Measurements from ENCODE around the gene ACAA1.
"Not testable (repeated sequence)": the region's sequence is repeated elsewhere in the genome, so short reads cannot be mapped to it uniquely, and the experiment has no call there.

Gene ACAA1

DNA sequence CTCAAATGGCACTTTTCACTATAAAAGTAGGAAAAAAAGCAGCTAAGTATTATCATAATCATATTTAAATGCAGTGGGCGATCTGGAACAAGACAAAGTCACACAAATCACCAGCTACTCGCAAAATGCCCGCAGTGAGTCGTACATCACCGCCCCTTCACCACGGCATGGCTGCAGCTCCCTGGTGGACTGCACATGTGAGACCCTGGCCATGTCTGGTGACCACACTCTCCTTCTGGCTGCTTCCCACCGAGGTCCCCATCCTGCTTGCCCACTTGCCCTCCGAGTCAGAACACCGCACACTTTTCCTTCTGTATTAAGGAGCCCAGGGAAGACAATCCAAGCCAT lies 38.6 kb downstream of the ACAA1 start:
- DNase-seq: no peak

DNA sequence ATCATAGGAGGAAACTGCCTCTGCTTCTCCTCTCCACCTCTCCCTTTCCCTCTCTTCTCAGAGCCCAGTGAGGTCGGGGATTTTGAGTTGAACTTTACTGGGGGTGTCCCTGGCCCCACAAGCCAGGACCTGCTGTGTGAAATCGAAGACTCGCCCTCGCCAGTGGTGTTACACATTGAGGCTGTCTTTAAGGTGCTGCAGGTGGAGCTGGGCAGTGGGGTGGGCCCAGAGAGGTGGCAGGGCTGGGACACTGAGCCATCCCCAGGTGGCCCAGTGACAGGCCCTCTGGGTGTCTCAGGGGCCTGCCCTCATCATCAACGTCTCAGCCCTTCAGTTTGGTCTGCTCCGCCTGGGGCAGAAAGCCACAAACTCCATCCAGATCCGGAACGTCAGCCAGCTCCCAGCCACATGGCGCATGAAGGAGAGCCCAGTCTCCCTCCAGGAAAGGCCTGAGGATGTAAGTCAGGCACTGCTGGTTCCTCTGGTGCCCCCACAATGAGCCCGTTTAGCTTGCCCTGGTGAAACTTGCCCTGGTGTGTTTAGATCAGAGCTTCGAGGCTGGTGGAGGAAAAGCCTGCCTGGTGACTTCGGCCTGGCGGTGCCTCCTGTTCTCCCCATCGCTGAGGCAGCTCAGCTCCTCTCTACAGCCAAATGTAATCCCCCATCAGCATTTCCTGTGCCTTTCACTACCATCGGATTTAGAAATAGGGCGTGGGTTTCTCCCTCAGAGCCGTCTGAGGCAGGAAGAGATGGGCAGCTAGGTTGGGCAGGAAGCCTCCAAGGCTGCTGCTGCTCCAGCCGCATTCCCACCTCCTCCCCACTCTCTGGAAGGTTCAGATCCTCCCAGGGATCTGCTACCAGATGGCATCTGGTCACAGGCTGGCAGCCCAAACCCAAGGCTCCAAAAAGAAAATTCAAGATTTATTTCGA lies 39.2 kb downstream of the ACAA1 start:
- DNase-seq: no peak

DNA sequence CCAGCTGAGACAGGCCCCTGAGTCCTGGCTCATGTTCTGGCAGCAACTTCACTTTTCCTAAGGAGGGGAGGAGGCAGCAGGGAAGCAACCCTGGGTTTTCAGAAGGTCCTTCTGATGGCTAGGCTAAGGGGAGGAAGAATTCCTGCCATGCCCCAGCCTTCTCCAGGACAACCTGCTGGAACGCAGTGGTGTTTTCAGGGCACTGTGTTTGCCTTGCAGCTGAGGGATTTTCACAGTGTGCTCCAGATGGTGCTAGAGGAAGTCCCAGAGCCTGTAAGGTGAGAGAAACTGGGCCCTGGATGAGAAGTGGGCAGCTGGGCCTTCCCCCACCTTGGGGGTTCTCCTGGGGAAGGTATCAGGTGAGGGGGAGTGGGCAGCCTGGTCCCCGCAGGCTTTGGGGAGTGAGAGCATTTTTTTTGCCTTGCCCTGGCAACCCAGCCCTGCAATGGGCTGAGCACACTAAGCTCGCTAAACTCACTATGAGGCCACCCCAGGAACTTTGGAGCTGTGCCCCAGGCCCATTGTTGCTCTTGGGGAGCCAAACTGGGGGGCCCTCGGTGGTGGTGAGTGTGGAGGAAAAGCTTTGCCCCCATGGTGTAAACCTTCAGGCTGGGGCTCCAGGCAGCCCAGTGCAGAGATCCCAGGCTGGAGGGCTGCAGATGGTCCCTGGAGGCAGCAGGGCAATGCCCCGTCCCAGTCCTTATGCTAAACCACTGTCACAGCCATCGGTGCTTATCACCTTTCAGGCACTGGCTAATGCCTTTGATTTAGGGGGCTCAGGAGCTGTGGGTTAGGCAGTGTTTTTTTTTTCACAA lies 41.1 kb downstream of the ACAA1 start:
- no peak for DNase-seq

DNA sequence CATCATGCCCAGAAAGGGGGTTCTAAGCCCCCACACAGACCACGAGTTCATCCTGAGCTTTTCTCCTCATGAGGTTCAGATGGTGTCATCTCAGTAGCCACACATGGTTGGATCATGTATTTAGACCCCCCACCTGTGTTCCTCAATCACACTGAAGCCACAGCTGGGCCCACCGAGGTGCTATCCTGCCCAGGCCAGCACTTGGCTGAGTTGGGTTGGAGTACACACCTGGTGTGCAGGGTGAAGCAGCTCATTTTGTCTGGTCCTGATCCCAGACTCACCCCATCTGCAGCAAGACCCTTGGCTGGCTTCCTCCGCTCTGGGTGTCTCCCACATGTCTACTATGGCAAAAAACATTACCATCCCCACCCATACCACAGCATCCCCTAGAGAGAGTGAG lies 41.9 kb downstream of the ACAA1 start:
- DNase-seq: no peak

DNA sequence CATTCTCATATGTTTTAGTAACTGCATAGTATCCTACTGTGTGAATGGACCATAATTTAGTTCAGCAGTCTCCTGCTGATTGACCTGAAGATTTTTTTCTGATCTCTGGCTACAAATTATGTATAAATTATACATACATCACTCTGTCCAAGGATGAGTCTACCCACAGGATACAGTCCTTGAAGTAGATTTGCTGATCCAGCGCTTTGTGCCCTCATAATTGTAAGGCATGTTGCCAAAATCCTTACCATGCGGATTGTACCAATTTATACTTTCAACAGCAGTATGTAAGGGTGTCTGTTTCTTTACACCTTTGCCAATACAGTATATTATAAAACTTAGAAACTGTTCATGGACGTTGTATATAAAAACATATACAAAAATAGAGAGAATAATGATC lies 46.5 kb downstream of the ACAA1 start:
- DNase-seq: no peak

DNA sequence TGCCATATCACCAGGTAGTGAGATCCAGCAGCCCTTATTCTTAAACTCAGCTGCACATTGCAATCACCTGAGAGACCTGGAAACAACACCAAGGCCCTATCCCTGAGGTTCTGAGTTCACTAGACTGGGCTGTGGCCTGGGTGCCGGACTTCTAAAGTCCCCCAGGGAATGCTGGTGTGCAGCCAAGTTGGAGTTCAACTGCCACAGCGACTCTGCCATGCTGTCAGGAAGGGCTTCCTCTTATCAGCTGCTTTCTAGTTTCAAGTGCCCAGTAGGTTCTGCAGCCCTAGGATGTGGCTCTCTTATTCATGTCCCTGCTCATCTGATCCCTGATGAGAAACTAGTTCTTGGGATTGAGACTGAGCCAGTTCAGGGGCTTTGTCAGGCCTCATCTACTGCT lies 47.8 kb downstream of the ACAA1 start:
- DNase-seq: no peak

DNA sequence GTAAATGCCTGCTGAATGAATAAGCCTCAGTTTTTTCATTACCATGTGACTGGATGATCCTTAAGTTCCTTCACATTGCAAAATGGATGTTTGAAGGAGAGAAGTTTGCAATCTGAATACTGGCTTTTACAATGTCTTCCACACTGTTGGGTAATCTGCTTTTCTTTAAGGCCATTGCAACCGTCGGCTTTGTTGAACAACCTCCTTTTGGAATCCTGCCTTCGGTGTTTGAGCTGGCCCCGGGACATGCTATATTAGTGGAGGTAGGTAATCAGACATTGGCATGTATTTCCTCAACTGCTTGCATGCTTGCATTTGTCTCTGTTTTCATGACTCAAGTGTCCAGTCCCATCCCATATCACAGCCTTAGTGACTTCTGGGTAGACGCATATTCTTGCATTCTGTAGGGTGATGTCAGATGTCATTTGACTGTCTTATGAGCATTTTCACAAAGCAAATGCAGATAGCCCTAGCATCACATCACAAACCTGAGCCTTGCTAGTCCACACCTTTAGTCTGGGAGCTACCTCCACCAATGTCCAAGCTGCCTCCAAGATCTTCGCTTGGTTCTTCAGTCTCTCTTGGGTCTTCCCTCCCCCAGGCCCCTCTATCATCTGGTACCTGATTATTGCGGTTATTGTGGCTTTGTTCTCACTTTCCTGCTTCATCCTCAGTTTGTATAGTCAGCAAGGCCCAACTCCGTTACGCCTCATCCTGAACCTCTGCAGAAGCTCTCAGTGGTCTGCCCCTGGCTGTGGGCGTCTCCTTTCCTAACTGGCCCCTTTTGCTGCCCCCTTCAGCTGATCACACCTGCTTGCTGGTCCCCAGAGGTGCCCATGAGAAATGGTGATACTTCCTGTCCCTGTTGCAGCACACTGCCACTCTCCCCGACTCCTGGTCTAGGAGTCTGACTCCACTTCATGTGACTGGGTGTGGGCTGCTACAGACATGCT lies 48.5 kb downstream of the ACAA1 start:
- DNase-seq: no peak

DNA sequence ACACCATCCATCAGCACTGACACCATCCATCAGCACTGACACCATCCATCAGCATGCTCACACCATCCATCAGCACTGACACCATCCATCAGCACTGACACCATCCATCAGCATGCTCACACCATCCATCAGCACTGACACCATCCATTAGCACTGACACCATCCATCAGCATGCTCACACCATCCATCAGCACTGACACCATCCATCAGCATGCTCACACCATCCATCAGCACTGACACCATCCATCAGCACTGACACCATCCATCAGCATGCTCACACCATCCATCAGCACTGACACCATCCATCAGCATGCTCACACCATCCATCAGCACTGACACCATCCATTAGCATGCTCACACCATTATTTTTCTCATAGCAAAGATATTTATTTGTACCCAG lies 49.6 kb downstream of the ACAA1 start:
- not testable (repeated sequence) for DNase-seq

DNA sequence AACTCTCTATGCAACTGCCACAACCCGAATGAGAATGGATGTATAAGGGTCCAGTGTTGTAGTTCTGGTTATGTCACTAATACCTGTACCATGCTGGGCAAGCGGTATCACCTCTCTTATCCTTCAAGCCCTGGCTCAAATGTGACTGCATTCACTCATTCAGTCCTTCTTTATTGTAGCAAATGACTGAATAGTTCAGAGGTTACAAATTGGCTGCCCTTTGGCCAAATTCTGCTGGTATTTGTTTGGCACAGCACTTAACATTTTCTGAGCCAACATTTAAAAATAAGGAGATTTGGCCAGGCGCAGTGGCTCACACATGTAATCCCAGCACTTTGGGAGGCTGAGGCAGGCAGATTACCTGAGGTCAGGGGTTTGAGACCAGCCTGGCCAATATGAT lies 50.4 kb downstream of the ACAA1 start:
- DNase-seq: no peak

DNA sequence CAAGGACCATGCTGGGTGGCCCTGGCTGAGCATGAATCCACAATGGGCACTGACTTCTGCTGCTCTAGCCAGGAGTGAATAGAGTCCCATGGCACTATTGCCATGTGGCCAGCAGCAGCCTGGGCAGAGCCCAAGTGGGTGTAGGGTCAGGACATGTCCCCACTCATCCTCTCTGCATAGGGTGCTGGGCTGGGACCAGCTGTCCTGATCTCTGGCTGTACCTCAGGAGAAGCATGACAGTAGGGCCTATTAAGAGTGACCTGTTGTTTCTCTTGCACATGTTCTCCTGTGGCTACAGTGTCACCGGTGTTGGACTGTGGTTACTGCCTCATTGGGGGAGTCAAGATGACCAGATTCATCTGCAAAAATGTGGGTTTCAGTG lies 51.0 kb downstream of the ACAA1 start:
- DNase-seq: no peak

DNA sequence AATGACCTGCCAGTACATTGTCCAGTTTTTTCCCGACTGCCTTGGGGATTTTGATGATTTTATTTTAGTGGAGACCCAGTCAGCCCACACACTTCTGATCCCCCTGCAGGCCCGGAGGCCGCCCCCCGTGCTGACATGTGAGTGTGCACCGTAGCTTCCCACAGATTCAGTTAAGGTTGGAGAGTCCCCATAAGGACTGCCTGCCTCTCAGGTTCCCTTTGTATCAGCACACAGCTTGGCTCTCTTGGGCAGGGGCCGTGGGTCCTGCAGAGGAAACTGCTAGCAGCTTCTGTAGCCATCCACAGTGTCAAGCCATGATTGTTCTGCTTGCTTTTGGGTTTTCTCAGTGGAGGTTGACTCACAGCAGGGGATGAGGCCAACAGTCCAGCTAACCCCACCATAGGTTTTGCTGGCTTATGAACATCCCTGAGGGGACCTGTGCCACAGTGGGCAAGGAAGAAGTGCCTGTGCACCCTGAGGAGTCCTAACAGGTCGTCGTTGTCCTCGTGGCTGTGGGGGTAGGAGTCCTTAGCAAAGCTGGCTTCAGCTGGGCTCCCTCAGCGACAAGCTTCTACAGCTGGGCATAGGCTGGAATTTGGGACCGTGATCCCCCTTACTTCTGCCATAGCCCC lies 51.5 kb downstream of the ACAA1 start:
- no peak for DNase-seq

DNA sequence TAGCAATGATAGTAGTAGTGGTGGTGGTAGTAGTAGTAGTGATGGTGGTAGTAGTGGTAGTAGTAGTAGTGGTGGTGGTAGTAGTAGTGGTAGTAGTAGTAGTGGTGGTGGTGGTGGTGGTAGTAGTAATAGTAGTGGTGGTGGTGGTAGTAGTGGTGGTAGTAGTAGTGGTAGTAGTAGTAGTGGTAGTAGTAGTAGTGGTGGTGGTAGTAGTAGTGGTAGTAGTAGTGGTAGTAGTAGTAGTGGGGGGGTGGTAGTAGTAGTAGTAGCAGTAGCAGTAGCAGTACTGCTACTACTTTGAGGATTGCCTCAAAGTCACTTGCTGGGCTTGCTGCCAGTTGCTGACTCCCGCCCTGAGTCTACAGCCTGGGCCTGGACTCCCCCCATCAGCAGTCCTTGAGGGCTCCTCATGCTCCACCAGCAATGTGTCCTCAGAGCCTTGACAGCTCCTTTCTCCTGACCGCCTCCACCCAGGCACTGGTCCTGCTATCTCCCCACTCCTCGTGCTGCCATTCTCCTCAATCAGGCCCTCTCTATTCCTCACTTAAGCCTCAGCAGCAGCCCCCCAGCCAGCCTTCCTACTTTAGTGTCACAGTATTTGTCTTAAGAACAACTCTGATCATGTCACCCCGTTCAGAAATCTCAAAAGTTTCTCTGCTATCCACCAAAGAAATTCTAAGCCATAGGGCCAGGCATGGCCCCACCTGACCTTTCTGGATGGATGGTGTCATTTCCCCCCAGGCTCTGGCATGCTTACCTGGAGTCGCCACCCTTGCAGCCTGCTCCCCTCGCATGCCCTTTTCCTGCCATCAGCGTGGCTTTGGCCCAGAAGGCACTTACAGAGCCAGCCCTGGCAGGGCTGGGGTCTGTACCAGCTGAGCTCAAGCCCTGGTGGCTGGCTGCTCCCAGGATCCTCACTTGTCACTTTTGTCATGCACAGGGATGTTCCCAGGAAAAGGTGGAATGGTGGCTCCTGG lies 52.3 kb downstream of the ACAA1 start:
- DNase-seq: no peak

DNA sequence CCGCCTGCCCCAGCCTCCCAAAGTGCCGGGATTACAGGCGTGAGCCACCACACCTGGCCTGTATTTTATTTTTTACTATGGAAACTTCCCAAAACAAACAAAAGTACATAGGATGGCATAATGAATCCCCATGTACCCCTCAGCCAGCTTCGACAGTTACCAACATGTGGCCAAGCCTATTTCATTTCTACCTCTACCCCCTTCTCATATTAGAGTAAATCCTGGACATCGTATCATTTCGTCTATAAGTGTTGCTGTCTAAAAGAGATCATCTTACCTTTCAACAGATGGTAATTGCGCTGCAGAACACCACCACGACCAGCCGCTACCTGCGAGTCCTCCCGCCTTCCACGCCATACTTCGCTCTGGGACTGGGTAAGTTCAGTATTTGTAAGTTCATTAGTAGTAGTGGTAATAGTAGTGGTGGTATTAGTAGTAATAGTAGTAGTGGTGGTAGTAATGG lies 53.0 kb downstream of the ACAA1 start:
- no peak for DNase-seq

DNA sequence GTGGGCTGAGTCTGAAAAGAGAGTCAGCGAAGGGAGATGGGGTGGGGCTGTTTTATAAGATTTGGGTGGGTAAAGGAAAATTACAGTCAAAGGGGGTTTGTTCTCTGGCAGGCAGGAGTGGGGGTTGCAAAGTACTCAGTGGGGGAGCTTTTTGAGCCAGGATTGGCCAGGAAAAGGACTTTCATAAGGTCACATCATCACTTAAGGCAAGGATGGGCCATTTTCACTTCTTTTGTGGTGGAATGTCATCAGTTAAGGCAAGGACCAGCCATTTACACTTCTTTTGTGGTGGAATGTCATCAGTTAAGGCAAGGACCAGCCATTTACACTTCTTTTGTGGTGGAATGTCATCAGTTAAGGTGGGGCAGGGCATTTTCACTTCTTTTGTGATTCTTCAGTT lies 53.7 kb downstream of the ACAA1 start:
- not testable (repeated sequence) for DNase-seq

DNA sequence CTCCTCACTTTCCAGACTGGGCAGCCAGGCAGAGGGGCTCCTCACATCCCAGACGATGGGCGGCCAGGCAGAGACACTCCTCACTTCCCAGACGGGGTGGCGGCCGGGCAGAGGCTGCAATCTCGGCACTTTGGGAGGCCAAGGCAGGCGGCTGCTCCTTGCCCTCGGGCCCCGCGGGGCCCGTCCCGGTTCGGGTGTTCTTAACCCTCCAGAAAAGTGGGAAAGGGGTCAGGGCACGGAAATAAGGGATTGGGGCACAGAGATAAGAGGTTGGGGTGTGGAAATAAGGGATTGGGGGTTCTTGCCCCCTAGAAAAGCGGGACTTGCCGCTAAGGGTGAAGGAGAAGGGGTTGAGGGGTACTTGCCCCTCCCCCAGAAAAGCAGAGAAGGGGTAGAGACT lies 54.6 kb downstream of the ACAA1 start:
- not testable (repeated sequence) for DNase-seq

DNA sequence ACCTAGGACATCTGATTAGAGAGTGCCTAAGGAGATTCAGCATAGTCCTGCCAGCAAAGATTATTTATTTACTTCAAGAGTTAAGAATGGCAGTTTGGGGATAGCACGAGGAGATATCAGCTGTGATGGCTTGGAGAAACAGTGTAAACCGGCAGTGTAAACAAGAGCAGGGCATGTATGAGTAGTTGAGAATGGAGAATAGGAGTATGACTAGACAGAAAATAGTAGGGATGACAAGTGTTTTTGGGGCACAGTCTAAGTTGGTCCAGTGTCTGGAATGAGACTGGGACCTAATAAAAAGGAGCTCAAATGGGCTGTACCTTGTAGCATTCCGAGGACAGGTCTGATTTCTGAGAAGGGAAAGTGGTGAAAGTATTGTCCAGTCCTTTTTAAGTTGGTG lies 59.9 kb downstream of the ACAA1 start:
- not testable (repeated sequence) for DNase-seq
